HG03469 (cell line): Measurements from ENCODE around the gene JDP2.

Experiments used
- ATAC-seq: cut with Tn5 transposase; IDR thresholded peaks from one replicate; pipeline ENCODE4 v1.9.1; 2021; ENCODE audit warnings: mild to moderate bottlenecking, moderate library complexity, moderate number of reproducible peaks; ENCODE audit not compliant: unreplicated experiment

Gene JDP2

DNA sequence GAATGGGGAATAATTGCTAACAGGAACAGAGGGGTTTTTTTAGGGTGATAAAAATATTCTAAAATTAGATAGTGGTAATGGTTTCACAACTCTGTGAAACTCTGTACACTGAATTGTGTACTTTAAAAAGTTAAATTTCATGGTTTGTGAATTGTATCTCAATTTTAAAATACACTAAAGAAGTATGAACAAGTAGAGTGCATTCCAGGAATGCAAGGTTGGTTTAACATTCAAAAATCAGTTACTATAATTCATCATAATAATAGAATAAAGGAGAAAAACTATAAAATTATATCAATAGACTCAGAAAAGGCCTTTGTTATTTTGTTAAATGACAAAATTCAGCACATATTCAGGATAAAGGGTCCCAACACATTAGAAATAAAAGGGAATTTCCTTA is 83.4 kb downstream of the JDP2 start:
- ATAC-seq: no peak

- no peak for ATAC-seq
These were observed 86.3 kb downstream of the JDP2 start for GRCh38 chr14:75513911-75514672.

GRCh38 chr14:75514673-75515628 is 87.1 kb downstream of the JDP2 start:
- ATAC-seq: no peak

- ATAC-seq: no peak
These were observed 87.8 kb downstream of the JDP2 start for GRCh38 chr14:75515629-75515996.

DNA sequence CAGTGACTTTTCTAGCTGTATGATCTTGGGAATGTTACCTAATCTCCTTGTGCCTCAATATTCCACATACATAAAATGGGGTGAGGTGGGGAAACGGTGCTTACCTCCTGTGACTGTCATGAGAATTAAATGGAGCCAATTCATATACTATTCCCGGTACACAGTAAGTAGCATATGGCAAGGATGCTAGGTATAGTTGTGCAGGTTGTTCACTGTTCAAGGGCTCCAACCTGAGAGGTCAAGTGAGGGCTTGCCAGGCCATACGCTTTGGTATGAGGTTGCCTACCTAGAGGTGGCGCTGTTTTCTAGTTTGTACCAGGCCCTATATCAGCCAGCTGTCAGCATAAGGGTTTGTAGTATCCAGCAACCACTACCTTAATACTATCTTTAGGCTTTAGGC is 90.8 kb downstream of the JDP2 start:
- ATAC-seq: no peak

DNA sequence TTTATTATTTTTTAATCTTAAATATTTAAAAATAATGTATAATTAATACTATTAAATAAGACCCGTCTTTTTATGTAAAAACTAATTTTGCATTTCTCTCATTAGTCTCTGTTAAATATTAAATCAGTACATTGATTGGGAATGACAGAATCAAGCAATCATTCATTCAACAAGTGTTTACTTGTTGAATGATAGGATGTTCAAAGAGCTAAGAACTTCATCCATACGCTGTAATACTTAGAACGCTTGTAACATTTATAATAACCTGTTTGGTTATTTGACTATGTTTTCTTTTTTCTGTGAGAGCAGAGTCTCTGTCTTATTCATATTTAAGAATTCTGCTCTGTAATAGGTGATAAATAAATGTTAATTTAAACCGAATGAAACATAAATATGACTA is 91.6 kb downstream of the JDP2 start:
- ATAC-seq: no peak

- ATAC-seq: no peak
These were observed 92.3 kb downstream of the JDP2 start for GRCh38 chr14:75519826-75520728.

- no peak for ATAC-seq
These were observed 93.0 kb downstream of the JDP2 start for GRCh38 chr14:75520852-75521251.

DNA sequence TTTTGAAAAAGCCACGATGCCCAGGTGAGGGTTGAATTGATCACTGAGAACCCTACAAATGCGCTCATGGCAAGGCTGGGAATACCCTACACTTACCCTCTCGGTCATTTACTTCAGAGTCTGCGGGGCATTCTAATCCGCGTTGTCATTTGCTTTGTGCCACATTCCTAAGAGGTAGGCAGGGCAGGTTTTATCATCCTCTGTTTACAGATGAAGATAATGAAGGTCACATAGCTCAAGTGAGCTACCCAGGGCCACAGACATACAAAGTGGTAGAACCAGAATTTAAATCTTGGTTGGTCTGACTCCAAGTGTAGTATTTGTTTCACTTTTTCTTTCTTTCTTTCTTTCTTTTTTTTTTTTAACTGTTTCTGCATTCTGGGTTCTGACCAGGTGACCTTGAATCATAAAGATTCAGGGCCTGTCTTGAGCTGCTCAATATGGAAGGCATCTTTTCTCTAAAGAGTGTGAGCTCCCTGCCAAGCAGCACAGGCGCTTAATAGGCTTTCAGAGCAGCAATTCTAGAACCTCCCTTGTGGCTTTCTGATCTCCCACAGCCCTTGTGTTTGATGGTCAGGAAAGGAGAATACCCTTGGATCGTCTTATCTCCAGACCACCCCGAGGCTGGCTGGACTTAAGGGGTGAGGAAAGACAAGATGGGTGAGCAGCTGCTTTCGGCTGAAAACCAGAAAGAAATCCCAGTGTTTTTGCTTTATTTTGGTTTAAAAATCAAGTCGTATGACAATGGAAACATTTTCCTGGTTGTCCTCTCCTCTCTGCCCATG is 93.8 kb downstream of the JDP2 start:
- no peak for ATAC-seq

GRCh38 chr14:75522224-75522982 is 94.6 kb downstream of the JDP2 start, which contains the start of gene BATF:
TSS of gene BATF (plus strand) at chr14:75522469. CDS start at chr14:75522683, 214 bp downstream.
- ATAC-seq: no peak

GRCh38 chr14:75522983-75523318 is 95.1 kb downstream of the JDP2 start:
- ATAC-seq: no peak
